NCI-H128 (cell line): ENCODE measurements around the gene CNTNAP2.
"Not testable (repeated sequence)": the region's sequence is repeated elsewhere in the genome, so short reads cannot be mapped to it uniquely, and the experiment has no call there.

Experiments used
- DNase-seq: peaks from one replicate; lab custom pipeline; 2025; ENCODE audit not compliant: unreplicated experiment; lab: John Stamatoyannopoulos, UW

The CNTNAP2 gene

GRCh38 chr7:148264933-148265557 lies 2148.4 kb downstream of the CNTNAP2 start:
- DNase-seq: peak; percentile 34

GRCh38 chr7:148265896-148266295 lies 2149.3 kb downstream of the CNTNAP2 start:
- no peak for DNase-seq

GRCh38 chr7:148266795-148267194 lies 2150.2 kb downstream of the CNTNAP2 start:
- DNase-seq: no peak

- no peak for DNase-seq
Measured at GRCh38 chr7:148270576-148270975, 2154.0 kb downstream of the CNTNAP2 start.

- DNase-seq: no peak
Measured at GRCh38 chr7:148274118-148274517, 2157.5 kb downstream of the CNTNAP2 start.

GRCh38 chr7:148275359-148275890 lies 2158.8 kb downstream of the CNTNAP2 start:
- DNase-seq: no peak

GRCh38 chr7:148276314-148277041 lies 2159.9 kb downstream of the CNTNAP2 start:
- DNase-seq: no peak

- DNase-seq: no peak
Measured at GRCh38 chr7:148277042-148277660, 2160.6 kb downstream of the CNTNAP2 start.

- DNase-seq: no peak
Measured at GRCh38 chr7:148286150-148286549, 2169.5 kb downstream of the CNTNAP2 start.

GRCh38 chr7:148287538-148287937 lies 2170.9 kb downstream of the CNTNAP2 start:
- DNase-seq: no peak

- DNase-seq: no peak
Measured at GRCh38 chr7:148288592-148289151, 2172.1 kb downstream of the CNTNAP2 start.

- DNase-seq: no peak
Measured at GRCh38 chr7:148289630-148290029, 2173.0 kb downstream of the CNTNAP2 start.

GRCh38 chr7:148290538-148290937 lies 2173.9 kb downstream of the CNTNAP2 start:
- no peak for DNase-seq

GRCh38 chr7:148291799-148292198 lies 2175.2 kb downstream of the CNTNAP2 start:
- no peak for DNase-seq

GRCh38 chr7:148296994-148297644 lies 2180.5 kb downstream of the CNTNAP2 start:
- DNase-seq: no peak

- DNase-seq: not testable (repeated sequence)
Measured at GRCh38 chr7:148298768-148299167, 2182.2 kb downstream of the CNTNAP2 start.

GRCh38 chr7:148299350-148300276 lies 2183.0 kb downstream of the CNTNAP2 start:
- DNase-seq: no peak

GRCh38 chr7:148302436-148302835 lies 2185.8 kb downstream of the CNTNAP2 start:
- DNase-seq: not testable (repeated sequence)

GRCh38 chr7:148303295-148304082 lies 2186.9 kb downstream of the CNTNAP2 start:
- no peak for DNase-seq

GRCh38 chr7:148304083-148304335 lies 2187.4 kb downstream of the CNTNAP2 start:
- no peak for DNase-seq
